Neuron (in vitro differentiated cells): ENCODE measurements around the gene HEG1.

Experiments
- H2AFZ ChIP-seq: one replicate; pipeline ENCODE4 v1.6.1; 2013; ENCODE audit warnings: low read depth, mild to moderate bottlenecking, inconsistent platforms, low read length, moderate library complexity
- H3K27me3 ChIP-seq: one replicate; pipeline ENCODE4 v1.6.1; 2013; ENCODE audit warnings: low read length; ENCODE audit not compliant: insufficient read depth
- H3K36me3 ChIP-seq: one replicate; pipeline ENCODE4 v1.6.1; 2013; ENCODE audit warnings: low read length; ENCODE audit not compliant: insufficient read depth
- H3K4me1 ChIP-seq: one replicate; pipeline ENCODE4 v1.6.1; 2013; ENCODE audit warnings: low read length; ENCODE audit not compliant: insufficient read depth
- H3K4me3 ChIP-seq: 2 replicates; pipeline ENCODE4 v1.5.1; 2013; ENCODE audit warnings: mild to moderate bottlenecking, low read length, moderate library complexity
- H3K9me3 ChIP-seq: one replicate; pipeline ENCODE4 v1.6.1; 2013; ENCODE audit warnings: low read length

The HEG1 gene

GRCh38 chr3:124999317-124999716, 56.5 kb downstream of the HEG1 start:
- Histone ChIP-seq H3K27me3 (no peaks in the 10 kb centered on the region), H2AFZ (no peak overlapping the region), H3K9me3 (no peaks in the 10 kb centered on the region), H3K36me3 (peaks cover 12% of the 10 kb centered on the region), H3K4me1 (peaks cover 41% of the 10 kb centered on the region), H3K4me3 (no peak overlapping the region)

- Histone ChIP-seq H3K27me3 (no peaks in the 10 kb centered on the region), H3K9me3 (no peaks in the 10 kb centered on the region), H3K4me1 (peaks cover 32% of the 10 kb centered on the region), H3K36me3 (peaks cover 20% of the 10 kb centered on the region), H2AFZ (no peak overlapping the region), H3K4me3 (no peak overlapping the region)
These were observed 57.6 kb downstream of the HEG1 start for GRCh38 chr3:124998247-124998630.

- Histone ChIP-seq H3K9me3 (no peaks in the 10 kb centered on the region), H3K36me3 (peaks cover 20% of the 10 kb centered on the region), H2AFZ (no peak overlapping the region), H3K27me3 (no peaks in the 10 kb centered on the region), H3K4me1 (peaks cover 25% of the 10 kb centered on the region), H3K4me3 (no peak overlapping the region)
These were observed 58.2 kb downstream of the HEG1 start for GRCh38 chr3:124997303-124998246.

GRCh38 chr3:124995460-124995994, 60.3 kb downstream of the HEG1 start:
- H2AFZ ChIP-seq = no peak overlapping the region
- H3K4me3 ChIP-seq = no peak overlapping the region
- H3K36me3 ChIP-seq = peaks cover 21% of the 10 kb centered on the region
- no peaks in the 10 kb centered on the region for H3K9me3 ChIP-seq
- H3K4me1 ChIP-seq = peaks cover 6% of the 10 kb centered on the region
- H3K27me3 ChIP-seq = no peaks in the 10 kb centered on the region

- Histone ChIP-seq H3K4me3 (no peak overlapping the region), H3K27me3 (no peaks in the 10 kb centered on the region), H3K9me3 (no peaks in the 10 kb centered on the region), H2AFZ (no peak overlapping the region), H3K4me1 (peaks cover 6% of the 10 kb centered on the region), H3K36me3 (peaks cover 30% of the 10 kb centered on the region)
These were observed 62.3 kb downstream of the HEG1 start for GRCh38 chr3:124993466-124993865.

- Histone ChIP-seq H3K4me1 (no peaks in the 10 kb centered on the region), H3K9me3 (no peaks in the 10 kb centered on the region), H2AFZ (no peak overlapping the region), H3K27me3 (no peaks in the 10 kb centered on the region), H3K36me3 (peaks cover 28% of the 10 kb centered on the region), H3K4me3 (no peak overlapping the region)
These were observed 63.8 kb downstream of the HEG1 start for GRCh38 chr3:124992041-124992440.

- no peaks in the 10 kb centered on the region for H3K9me3 ChIP-seq
- no peaks in the 10 kb centered on the region for H3K4me1 ChIP-seq
- no peak overlapping the region for H3K4me3 ChIP-seq
- no peak overlapping the region for H2AFZ ChIP-seq
- peaks cover 16% of the 10 kb centered on the region for H3K36me3 ChIP-seq
- no peaks in the 10 kb centered on the region for H3K27me3 ChIP-seq
These were observed 69.3 kb downstream of the HEG1 start for GRCh38 chr3:124986192-124987143.

- no peaks in the 10 kb centered on the region for H3K9me3 ChIP-seq
These were observed 70.4 kb downstream of the HEG1 start for GRCh38 chr3:124985349-124985748.

GRCh38 chr3:124984754-124985153, 71.0 kb downstream of the HEG1 start:
- Histone ChIP-seq H3K9me3 (no peaks in the 10 kb centered on the region), H3K36me3 (peaks cover 9% of the 10 kb centered on the region), H3K4me3 (no peak overlapping the region)

More at GRCh38 chr3:124985349-124985748, 70.4 kb downstream of the HEG1 start:
- Histone ChIP-seq H3K4me1 (no peaks in the 10 kb centered on the region), H3K4me3 (no peak overlapping the region), H3K27me3 (no peaks in the 10 kb centered on the region), H2AFZ (no peak overlapping the region), H3K36me3 (peaks cover 13% of the 10 kb centered on the region)

GRCh38 chr3:124982855-124983254, 72.9 kb downstream of the HEG1 start:
- H2AFZ ChIP-seq = no peak overlapping the region
- no peaks in the 10 kb centered on the region for H3K9me3 ChIP-seq
- no peaks in the 10 kb centered on the region for H3K27me3 ChIP-seq
- H3K4me1 ChIP-seq = no peaks in the 10 kb centered on the region
- H3K4me3 ChIP-seq = no peak overlapping the region
- H3K36me3 ChIP-seq = peaks cover 9% of the 10 kb centered on the region

More at GRCh38 chr3:124984754-124985153, 71.0 kb downstream of the HEG1 start:
- Histone ChIP-seq H2AFZ (no peak overlapping the region), H3K27me3 (no peaks in the 10 kb centered on the region), H3K4me1 (no peaks in the 10 kb centered on the region)

- no peak overlapping the region for H2AFZ ChIP-seq
- no peaks in the 10 kb centered on the region for H3K9me3 ChIP-seq
- no peaks in the 10 kb centered on the region for H3K27me3 ChIP-seq
- H3K4me1 ChIP-seq = no peaks in the 10 kb centered on the region
- H3K4me3 ChIP-seq = no peak overlapping the region
- H3K36me3 ChIP-seq = peaks cover 17% of the 10 kb centered on the region
These were observed 74.3 kb downstream of the HEG1 start for GRCh38 chr3:124981472-124981871.

GRCh38 chr3:124978627-124979026, 77.2 kb downstream of the HEG1 start:
- no peaks in the 10 kb centered on the region for H3K9me3 ChIP-seq
- no peaks in the 10 kb centered on the region for H3K27me3 ChIP-seq
- no peak overlapping the region for H3K4me3 ChIP-seq
- no peak overlapping the region for H2AFZ ChIP-seq
- peaks cover 15% of the 10 kb centered on the region for H3K36me3 ChIP-seq
- H3K4me1 ChIP-seq = no peaks in the 10 kb centered on the region

GRCh38 chr3:124976383-124976782, 79.4 kb downstream of the HEG1 start:
- Histone ChIP-seq H3K9me3 (no peaks in the 10 kb centered on the region), H2AFZ (no peak overlapping the region), H3K36me3 (peaks cover 17% of the 10 kb centered on the region), H3K4me1 (no peaks in the 10 kb centered on the region), H3K4me3 (no peak overlapping the region), H3K27me3 (no peaks in the 10 kb centered on the region)
